ENCODE measurements around the gene GJB6.

The GJB6 gene

DNA sequence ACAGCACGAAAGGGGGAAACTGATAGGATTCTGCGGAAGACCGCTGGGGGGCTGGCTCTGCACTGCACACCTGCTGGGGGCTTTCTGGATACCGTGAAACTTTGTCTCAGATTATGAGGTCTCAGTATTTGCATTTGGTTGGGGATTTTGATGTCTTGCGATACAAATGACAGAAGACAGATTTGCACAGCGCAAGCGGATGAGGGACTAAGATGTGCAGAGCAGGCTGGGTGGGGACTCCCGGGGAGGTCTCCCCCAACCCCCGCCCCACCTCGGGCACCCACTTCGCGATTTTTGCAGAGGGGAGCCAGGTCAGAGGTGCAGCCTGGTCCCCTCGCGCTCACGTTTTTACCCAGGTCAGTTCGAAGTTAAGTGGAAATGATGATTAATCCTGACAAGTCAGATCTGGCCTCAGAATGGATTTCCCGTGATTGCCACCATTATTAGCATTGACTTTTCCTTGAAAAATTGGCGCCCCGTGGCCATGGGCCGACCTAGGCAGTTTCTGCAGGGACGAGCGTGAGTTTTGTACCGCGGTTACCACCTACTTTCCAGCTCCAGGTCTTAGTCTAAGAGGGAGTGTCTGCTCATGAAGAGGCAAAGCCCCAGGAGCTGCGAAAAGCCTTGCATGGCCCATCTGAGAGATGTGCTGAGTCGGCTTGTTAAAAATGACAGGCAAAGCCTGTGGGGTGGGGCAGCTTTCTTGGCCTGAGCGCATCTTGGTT lies 38.0 kb downstream of the GJB6 start:
- no peaks in the 10 kb centered on the region for H3K36me3 ChIP-seq (ENCODE audit: control insufficient read depth, insufficient read depth, low read length)
- no peak overlapping the region for H3K9ac ChIP-seq (ENCODE audit: low read depth, low read length)
- H3K27ac ChIP-seq (ENCODE audit: low read depth, low read length): no peak overlapping the region
- peaks cover 18% of the 10 kb centered on the region for H3K4me1 ChIP-seq (ENCODE audit: control insufficient read depth, insufficient read depth, low read length)
- peaks cover 90% of the 10 kb centered on the region for H3K27me3 ChIP-seq (ENCODE audit: control insufficient read depth, insufficient read depth, low read length)
- peak overlapping the region; percentile 55 for H3K4me3 ChIP-seq (ENCODE audit: low read depth, low read length)
- no peaks in the 10 kb centered on the region for H3K9me3 ChIP-seq (ENCODE audit: control insufficient read depth, insufficient read depth, low read length)

DNA sequence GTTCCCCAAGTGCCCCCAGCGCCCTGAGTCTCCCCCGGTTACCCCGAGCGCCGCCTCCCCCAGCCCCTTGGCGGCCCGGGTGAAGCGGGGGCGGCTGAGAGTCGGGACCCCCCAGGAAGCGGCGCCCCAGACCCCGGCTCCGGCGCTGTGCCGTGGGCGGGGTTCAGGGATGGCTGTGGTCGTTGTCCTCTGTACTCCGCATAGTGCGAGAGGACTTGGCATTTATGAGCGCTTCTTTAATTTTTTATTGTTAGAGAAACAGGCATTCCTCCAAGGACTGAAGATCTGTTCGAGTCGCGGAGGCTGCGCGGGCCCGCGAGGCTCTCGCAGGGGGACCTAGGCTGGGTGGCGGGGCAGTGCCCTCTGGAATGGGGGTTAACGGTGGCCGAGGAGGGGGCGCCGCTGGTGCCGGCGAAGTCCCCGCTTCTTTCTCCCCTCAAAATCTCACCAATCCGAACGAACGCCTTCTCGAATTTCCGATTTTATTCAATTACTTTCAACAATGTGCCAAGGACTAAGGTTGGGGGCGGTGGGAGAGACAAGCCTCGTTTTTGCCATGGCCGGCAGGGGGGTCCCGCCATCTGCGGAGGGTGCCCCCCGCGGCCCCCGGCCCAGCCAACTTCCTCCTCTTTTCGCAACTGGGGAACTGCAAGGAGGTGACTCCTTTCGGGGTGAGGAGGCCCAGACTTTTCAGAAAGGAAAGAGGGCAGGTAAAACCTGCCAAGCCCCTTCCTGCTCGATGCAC lies 38.8 kb downstream of the GJB6 start:
- Histone ChIP-seq H3K27me3 (ENCODE audit: control insufficient read depth, insufficient read depth, low read length) (peaks cover 98% of the 10 kb centered on the region), H3K27ac (ENCODE audit: low read depth, low read length) (no peak overlapping the region), H3K4me1 (ENCODE audit: control insufficient read depth, insufficient read depth, low read length) (peaks cover 18% of the 10 kb centered on the region), H3K36me3 (ENCODE audit: control insufficient read depth, insufficient read depth, low read length) (no peaks in the 10 kb centered on the region), H3K9ac (ENCODE audit: low read depth, low read length) (no peak overlapping the region), H3K9me3 (ENCODE audit: control insufficient read depth, insufficient read depth, low read length) (no peaks in the 10 kb centered on the region), H3K4me3 (ENCODE audit: low read depth, low read length) (peak overlapping the region; percentile 55)

DNA sequence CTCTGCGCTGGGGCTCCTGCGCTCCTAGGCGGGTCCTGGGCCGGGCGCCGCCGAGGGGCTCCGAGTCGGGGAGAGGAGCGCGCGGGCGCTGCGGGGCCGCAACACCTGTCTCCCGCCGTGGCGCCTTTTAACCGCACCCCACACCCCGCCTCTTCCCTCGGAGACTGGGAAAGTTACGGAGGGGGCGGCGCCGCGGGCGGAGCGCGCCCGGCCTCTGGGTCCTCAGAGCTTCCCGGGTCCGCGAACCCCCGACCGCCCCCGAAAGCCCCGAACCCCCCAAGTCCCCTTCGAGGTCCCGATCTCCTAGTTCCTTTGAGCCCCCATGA lies 39.3 kb downstream of the GJB6 start, which contains the start of gene GJB2:
Gene GJB2 (minus strand): TSS at position 103 of the 326 bp plus-strand sequence. CDS start 3,357 bp downstream, outside the sequence.
- H3K4me3 ChIP-seq (ENCODE audit: low read depth, low read length): peak within 1 kb of the TSS; percentile 55
- H3K27ac ChIP-seq (ENCODE audit: low read depth, low read length): no peak within 1 kb of the TSS
- no peaks in the 10 kb centered on the region for H3K9me3 ChIP-seq (ENCODE audit: control insufficient read depth, insufficient read depth, low read length)
- peaks cover 18% of the 10 kb centered on the region for H3K4me1 ChIP-seq (ENCODE audit: control insufficient read depth, insufficient read depth, low read length)
- H3K9ac ChIP-seq (ENCODE audit: low read depth, low read length): no peak within 1 kb of the TSS
- H3K27me3 ChIP-seq (ENCODE audit: control insufficient read depth, insufficient read depth, low read length): peaks cover 98% of the 10 kb centered on the region
- no peaks in the 10 kb centered on the region for H3K36me3 ChIP-seq (ENCODE audit: control insufficient read depth, insufficient read depth, low read length)

DNA sequence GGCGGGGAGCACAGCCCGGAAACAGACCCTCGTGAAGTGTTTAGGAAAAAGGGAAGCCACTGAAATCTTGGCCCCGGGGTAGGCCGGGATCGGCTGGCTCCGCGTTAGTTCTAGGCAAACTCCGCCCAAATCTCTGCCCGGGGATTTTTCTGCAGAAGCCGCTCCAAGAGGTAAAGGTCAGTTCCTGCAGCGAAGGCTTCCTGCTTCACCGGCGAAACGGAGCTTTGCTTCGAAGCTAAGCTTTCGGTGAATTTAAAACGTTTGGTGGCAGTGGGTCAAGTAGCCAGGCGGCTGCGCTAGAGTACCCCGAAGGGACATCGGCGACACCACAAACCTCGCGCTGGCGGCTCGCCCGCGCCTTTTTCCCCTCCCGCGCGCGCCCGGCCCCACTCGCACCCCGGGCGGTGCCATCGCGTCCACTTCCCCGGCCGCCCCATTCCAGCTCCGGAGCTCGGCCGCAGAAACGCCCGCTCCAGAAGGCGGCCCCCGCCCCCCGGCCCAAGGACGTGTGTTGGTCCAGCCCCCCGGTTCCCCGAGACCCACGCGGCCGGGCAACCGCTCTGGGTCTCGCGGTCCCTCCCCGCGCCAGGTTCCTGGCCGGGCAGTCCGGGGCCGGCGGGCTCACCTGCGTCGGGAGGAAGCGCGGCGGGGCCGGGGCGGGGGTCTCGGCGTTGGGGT lies 39.8 kb downstream of the GJB6 start:
- Histone ChIP-seq H3K27me3 (ENCODE audit: control insufficient read depth, insufficient read depth, low read length) (peaks cover 95% of the 10 kb centered on the region), H3K4me3 (ENCODE audit: low read depth, low read length) (peak overlapping the region; percentile 55)

DNA sequence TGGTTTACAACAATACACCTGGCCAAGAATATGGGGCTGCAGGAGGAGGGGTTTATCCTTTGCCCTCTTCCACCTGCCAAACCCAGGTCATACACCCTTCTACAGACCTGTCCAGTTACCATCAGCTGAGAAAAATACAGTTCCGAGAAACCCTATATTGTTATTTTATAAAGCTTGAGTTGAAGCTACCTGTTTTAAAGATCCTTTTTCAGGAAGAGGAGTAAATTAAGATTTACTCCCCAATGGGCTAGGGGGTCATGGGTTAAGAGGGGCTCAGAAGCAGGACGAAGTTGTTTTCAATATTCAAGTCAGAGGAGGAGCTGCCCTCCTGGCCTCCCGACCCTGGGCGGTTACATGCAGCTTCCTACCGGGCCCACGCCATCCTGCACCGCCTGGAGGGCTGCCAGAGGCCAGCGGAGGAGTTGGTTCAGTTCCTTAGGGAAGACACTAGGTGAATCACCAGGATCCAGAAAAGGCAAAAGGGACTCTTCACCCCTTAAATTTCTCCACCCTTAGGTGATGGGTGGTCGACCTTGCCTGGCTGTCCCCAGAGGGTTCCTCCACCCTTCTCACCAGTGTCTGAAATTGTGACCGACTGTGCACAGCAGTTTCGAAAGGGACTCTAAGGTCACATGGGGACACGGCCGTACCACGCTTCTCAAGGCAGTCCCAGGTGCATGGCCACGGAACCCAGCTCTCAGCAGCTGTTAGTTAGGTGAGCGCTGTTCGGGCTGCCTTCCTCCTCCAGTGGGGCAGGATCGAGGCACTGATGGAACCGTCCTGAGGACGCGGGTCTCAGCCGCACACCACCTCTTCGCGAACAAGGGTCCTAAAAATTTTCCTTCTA lies 40.6 kb downstream of the GJB6 start:
- Histone ChIP-seq H3K36me3 (ENCODE audit: control insufficient read depth, insufficient read depth, low read length) (no peaks in the 10 kb centered on the region), H3K4me1 (ENCODE audit: control insufficient read depth, insufficient read depth, low read length) (peaks cover 18% of the 10 kb centered on the region), H3K4me3 (ENCODE audit: low read depth, low read length) (peak overlapping the region; percentile 55), H3K9me3 (ENCODE audit: control insufficient read depth, insufficient read depth, low read length) (no peaks in the 10 kb centered on the region), H3K27me3 (ENCODE audit: control insufficient read depth, insufficient read depth, low read length) (peaks cover 88% of the 10 kb centered on the region), H3K9ac (ENCODE audit: low read depth, low read length) (no peak overlapping the region), H3K27ac (ENCODE audit: low read depth, low read length) (no peak overlapping the region)

More for the DNA sequence above, 39.8 kb downstream of the GJB6 start:
- H3K27ac ChIP-seq (ENCODE audit: low read depth, low read length): no peak overlapping the region
- H3K9ac ChIP-seq (ENCODE audit: low read depth, low read length): no peak overlapping the region
- H3K9me3 ChIP-seq (ENCODE audit: control insufficient read depth, insufficient read depth, low read length): no peaks in the 10 kb centered on the region
- H3K36me3 ChIP-seq (ENCODE audit: control insufficient read depth, insufficient read depth, low read length): no peaks in the 10 kb centered on the region
- H3K4me1 ChIP-seq (ENCODE audit: control insufficient read depth, insufficient read depth, low read length): peaks cover 18% of the 10 kb centered on the region

DNA sequence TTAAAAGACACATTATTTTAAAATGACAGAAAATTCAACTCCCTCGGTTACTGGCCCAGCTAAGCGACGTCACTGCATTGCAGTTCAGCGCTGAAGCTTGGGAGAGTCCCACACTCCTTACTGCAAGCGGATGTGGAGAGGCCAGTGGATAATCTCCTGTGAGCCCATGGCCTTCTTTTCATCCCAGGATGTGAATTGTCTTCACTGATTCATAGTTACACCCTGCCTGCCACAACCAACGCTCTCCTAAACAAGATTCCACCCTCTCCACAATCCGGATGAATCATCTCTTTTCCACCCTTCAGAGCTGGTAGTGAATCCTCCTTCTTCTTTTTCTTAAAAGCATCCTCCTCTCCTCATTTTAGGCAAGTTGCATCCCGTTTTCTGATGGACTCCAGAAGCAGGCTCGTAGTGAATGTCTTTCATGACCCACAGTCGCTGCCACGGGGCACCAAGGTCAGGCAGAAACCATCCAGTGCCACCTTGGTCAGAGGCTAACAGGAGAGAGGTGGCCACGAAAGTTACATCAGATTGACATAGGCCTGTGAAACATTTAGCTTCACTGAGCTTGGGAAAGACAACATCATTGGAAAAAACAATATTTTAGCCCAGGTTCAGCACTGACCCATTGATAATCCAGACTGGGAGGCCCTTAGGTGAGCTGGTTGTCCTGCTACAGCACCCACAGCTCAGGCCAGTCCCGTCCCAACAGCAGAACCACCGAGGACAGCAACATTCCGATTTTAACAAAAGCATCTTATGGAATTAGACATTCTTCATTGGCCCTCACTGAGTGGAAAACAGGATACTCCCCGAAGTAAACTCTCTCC lies 41.4 kb downstream of the GJB6 start:
- H3K4me1 ChIP-seq (ENCODE audit: control insufficient read depth, insufficient read depth, low read length): peaks cover 18% of the 10 kb centered on the region
- no peaks in the 10 kb centered on the region for H3K36me3 ChIP-seq (ENCODE audit: control insufficient read depth, insufficient read depth, low read length)
- H3K27ac ChIP-seq (ENCODE audit: low read depth, low read length): no peak overlapping the region
- H3K27me3 ChIP-seq (ENCODE audit: control insufficient read depth, insufficient read depth, low read length): peaks cover 80% of the 10 kb centered on the region
- no peak overlapping the region for H3K9ac ChIP-seq (ENCODE audit: low read depth, low read length)
- H3K4me3 ChIP-seq (ENCODE audit: low read depth, low read length): no peak overlapping the region
- H3K9me3 ChIP-seq (ENCODE audit: control insufficient read depth, insufficient read depth, low read length): no peaks in the 10 kb centered on the region

DNA sequence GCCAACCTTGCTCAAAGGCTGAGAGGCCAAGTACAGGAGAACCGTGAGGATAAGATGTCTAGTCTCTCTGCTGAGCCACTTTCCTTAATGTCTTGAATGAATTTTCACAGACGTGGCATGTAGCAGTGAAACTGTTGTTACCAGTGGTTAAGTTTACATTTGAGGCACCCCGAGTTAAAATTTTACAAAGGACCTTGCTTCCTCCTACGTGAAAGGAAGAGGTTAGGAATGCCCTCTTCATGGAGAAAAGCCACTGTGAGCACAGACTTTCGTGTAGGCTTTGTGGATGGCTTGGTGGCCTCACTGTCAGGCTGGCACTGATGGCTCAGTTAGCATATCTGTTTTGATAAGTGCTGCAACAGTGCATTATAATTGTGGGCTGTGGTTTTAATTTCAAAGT lies 42.0 kb downstream of the GJB6 start:
- Histone ChIP-seq H3K27ac (ENCODE audit: low read depth, low read length) (no peak overlapping the region), H3K9me3 (ENCODE audit: control insufficient read depth, insufficient read depth, low read length) (no peaks in the 10 kb centered on the region), H3K4me1 (ENCODE audit: control insufficient read depth, insufficient read depth, low read length) (peaks cover 18% of the 10 kb centered on the region), H3K4me3 (ENCODE audit: low read depth, low read length) (no peak overlapping the region), H3K36me3 (ENCODE audit: control insufficient read depth, insufficient read depth, low read length) (no peaks in the 10 kb centered on the region), H3K9ac (ENCODE audit: low read depth, low read length) (no peak overlapping the region), H3K27me3 (ENCODE audit: control insufficient read depth, insufficient read depth, low read length) (peaks cover 75% of the 10 kb centered on the region)

DNA sequence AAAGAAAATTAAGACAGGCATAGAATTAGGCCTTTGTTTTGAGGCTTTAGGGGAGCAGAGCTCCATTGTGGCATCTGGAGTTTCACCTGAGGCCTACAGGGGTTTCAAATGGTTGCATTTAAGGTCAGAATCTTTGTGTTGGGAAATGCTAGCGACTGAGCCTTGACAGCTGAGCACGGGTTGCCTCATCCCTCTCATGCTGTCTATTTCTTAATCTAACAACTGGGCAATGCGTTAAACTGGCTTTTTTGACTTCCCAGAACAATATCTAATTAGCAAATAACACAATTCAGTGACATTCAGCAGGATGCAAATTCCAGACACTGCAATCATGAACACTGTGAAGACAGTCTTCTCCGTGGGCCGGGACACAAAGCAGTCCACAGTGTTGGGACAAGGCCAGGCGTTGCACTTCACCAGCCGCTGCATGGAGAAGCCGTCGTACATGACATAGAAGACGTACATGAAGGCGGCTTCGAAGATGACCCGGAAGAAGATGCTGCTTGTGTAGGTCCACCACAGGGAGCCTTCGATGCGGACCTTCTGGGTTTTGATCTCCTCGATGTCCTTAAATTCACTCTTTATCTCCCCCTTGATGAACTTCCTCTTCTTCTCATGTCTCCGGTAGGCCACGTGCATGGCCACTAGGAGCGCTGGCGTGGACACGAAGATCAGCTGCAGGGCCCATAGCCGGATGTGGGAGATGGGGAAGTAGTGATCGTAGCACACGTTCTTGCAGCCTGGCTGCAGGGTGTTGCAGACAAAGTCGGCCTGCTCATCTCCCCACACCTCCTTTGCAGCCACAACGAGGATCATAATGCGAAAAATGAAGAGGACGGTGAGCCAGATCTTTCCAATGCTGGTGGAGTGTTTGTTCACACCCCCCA lies 43.2 kb downstream of the GJB6 start:
- Histone ChIP-seq H3K27me3 (ENCODE audit: control insufficient read depth, insufficient read depth, low read length) (peaks cover 64% of the 10 kb centered on the region), H3K36me3 (ENCODE audit: control insufficient read depth, insufficient read depth, low read length) (no peaks in the 10 kb centered on the region), H3K4me3 (ENCODE audit: low read depth, low read length) (no peak overlapping the region), H3K27ac (ENCODE audit: low read depth, low read length) (no peak overlapping the region), H3K4me1 (ENCODE audit: control insufficient read depth, insufficient read depth, low read length) (peaks cover 12% of the 10 kb centered on the region), H3K9ac (ENCODE audit: low read depth, low read length) (no peak overlapping the region), H3K9me3 (ENCODE audit: control insufficient read depth, insufficient read depth, low read length) (no peaks in the 10 kb centered on the region)

DNA sequence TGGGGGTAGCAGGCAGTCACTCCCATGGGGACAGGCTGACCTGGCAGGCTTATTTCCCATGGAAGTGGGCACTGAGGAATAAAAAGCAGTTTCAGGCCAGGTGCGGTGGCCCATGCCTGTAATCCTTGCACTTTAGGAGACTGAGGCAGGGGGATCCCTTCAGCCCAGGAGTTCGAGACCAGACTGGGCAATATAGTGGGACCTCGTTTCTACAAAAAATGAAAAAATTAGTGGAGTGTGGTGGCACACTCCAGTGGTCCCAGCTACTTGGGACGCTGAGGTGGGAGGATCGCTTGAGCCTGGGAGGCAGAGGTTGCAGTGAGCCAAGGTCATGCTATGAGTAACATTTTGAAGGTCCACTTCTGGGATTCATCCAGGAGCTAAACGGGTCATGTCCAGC lies 45.3 kb downstream of the GJB6 start:
- H3K4me3 ChIP-seq (ENCODE audit: low read depth, low read length): no peak overlapping the region
- no peaks in the 10 kb centered on the region for H3K36me3 ChIP-seq (ENCODE audit: control insufficient read depth, insufficient read depth, low read length)
- H3K9me3 ChIP-seq (ENCODE audit: control insufficient read depth, insufficient read depth, low read length): no peaks in the 10 kb centered on the region
- no peak overlapping the region for H3K9ac ChIP-seq (ENCODE audit: low read depth, low read length)
- peaks cover 4% of the 10 kb centered on the region; the same call in 1 of the 2 replicates for H3K4me1 ChIP-seq (ENCODE audit: control insufficient read depth, insufficient read depth, low read length)
- H3K27ac ChIP-seq (ENCODE audit: low read depth, low read length): no peak overlapping the region
- peaks cover 43% of the 10 kb centered on the region for H3K27me3 ChIP-seq (ENCODE audit: control insufficient read depth, insufficient read depth, low read length)

Measured in HUES48 (cell line).